Kidney epithelial cell (primary cell): ENCODE results near the gene TBC1D22A. TPM values are rescaled to one million over a fixed set of nuclear protein-coding genes. Genes with fewer than 3 reads are reported as not detected.

Source experiments
- DNase-seq: peaks from one replicate; pipeline ENCODE4 v3.0.0-alpha.2; 2010; ENCODE audit warnings: low read depth
- H3K27me3 ChIP-seq: 2 replicates; pipeline ENCODE4 v1.6.0; 2011; ENCODE audit warnings: low read length; ENCODE audit not compliant: control insufficient read depth, insufficient read depth
- H3K36me3 ChIP-seq: 2 replicates; pipeline ENCODE4 v1.5.1; 2011; ENCODE audit warnings: low read length; ENCODE audit not compliant: control insufficient read depth, insufficient read depth
- H3K4me3 ChIP-seq: 2 replicates; pipeline ENCODE4 v1.5.1; 2011; ENCODE audit warnings: low read depth, mild to moderate bottlenecking, control low read depth, low read length
- total RNA-seq: library from RNA; depleted of rRNA; stranded (reverse); fragments of >200 nt; gene quantifications from 2 replicates; pipeline ENCODE4 v1.2.3, GENCODE V29; 2015
- TF ChIP-seq, protein P1 (sequence below): IDR thresholded peaks from 2 replicates; pipeline ENCODE4 v1.5.1; 2011; ENCODE audit warnings: mild to moderate bottlenecking, moderate library complexity, low read length, control low read depth, inconsistent platforms; ENCODE audit not compliant: insufficient read depth, poor library complexity, severe bottlenecking

The TBC1D22A gene
- total RNA-seq, 1 donor from 2014 or later = 25.7 TPM

DNA sequence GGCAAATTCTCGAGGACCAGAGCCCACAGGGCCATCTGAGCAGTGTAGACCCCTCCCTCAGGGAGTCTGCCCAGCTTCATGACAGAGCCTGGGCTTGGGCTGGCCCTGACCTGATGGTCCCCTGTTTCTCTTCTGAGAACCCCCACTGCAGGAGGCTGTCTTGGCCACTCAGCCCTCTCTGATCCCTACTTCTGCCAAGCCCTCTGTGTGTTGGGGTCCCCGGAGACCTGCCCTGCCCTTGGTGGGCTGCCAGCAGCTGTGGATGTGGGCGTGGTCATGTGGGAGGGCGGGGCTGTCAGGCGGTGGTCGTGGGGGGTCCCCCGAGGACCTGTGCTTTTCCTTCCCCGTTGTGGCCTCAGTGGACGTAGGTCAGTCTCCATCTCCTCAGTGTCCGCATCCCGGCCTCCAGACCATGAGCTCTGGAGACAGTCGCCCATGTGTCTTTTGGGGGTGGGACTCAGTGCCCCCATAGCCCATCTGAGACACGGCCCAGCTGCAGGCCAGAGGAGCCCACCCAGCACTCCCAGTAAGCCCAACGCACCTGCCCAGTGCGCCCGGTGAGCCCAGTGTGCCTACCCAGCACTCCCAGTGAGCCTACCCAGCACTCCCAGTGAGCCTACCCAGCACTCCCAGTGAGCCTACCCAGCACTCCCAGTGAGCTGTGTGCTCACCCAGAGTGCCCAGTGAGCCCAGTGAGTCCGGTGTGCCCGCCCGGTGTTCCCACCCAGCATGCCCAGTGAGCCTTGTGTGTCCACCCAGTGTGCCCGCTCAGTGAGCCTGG lies 409.2 kb downstream of the TBC1D22A start:
- Histone ChIP-seq H3K27me3 (no peaks in the 10 kb centered on the region), H3K4me3 (no peak overlapping the region), H3K36me3 (no peaks in the 10 kb centered on the region)
- TF ChIP-seq, protein P1, sequence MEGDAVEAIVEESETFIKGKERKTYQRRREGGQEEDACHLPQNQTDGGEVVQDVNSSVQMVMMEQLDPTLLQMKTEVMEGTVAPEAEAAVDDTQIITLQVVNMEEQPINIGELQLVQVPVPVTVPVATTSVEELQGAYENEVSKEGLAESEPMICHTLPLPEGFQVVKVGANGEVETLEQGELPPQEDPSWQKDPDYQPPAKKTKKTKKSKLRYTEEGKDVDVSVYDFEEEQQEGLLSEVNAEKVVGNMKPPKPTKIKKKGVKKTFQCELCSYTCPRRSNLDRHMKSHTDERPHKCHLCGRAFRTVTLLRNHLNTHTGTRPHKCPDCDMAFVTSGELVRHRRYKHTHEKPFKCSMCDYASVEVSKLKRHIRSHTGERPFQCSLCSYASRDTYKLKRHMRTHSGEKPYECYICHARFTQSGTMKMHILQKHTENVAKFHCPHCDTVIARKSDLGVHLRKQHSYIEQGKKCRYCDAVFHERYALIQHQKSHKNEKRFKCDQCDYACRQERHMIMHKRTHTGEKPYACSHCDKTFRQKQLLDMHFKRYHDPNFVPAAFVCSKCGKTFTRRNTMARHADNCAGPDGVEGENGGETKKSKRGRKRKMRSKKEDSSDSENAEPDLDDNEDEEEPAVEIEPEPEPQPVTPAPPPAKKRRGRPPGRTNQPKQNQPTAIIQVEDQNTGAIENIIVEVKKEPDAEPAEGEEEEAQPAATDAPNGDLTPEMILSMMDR = no peak
- DNase-seq = no peak

DNA sequence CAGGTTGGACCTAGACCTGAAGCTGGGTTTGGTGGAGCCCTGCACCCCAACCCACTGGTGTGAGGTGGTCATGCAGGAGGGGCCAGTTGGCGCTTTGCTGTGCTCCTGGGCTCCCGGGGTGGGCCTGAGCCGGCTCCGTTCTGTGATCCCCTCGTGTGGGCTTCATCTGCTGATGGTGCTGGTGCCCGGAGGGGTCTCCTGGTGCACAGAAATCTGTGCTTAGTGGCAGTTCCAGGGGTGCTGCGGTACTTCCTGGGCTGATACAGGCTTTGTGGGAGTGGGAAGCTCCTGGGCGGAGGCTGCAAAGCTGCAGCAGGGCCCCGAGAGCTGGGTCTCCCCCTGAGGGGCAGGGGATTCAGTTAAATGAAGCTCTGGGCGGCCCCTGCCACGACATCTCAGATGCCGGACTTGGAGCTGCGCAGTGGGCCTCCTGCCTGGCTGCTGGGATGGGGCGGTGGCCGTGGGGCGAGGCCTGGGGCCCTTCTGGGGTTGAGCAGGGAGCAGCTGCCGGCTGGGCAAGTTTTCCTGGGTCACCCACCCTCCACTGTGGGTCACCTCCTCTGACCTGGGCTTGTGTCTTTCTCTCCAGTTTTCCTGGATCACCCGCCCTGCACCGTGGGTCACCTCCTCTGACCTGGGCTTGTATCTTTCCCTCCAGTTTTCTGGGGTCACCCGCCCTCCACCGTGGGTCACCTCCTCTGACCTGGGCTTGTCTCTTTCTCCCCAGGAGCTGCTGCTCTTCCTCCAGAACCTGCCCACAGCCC lies 410.5 kb downstream of the TBC1D22A start:
- DNase-seq = no peak
- H3K36me3 ChIP-seq = no peaks in the 10 kb centered on the region
- TF ChIP-seq, protein P1 = no peak
- no peak overlapping the region for H3K4me3 ChIP-seq
- H3K27me3 ChIP-seq = no peaks in the 10 kb centered on the region

DNA sequence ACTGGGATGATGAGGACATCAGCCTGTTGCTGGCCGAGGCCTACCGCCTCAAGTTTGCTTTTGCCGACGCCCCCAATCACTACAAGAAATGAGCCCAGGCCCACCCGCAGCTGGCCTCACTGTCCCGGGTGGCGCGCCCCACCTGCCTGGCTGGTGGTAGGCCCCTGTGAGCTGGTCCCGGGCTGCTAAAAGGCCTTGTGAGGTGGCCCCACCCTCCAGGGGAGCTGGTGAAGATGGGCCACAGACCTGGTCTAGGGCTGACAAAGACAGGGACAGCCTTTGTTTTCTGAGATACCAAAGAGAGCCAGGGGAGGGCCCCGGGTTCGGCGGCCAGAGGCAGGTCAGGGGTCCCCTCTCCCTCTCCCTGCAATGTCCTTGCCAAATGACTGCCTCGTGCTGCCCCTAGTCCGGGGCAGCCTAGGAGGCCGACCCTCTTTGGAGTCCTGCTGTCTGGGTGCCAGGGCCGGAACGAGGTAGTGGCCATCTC lies 411.1 kb downstream of the TBC1D22A start:
- TF ChIP-seq, protein P1 = no peak
- no peak for DNase-seq
- Histone ChIP-seq H3K4me3 (no peak overlapping the region), H3K36me3 (no peaks in the 10 kb centered on the region), H3K27me3 (no peaks in the 10 kb centered on the region)

- TF ChIP-seq, protein P1 = no peak
- no peaks in the 10 kb centered on the region for H3K36me3 ChIP-seq
- DNase-seq = no peak
Measured at GRCh38 chr22:47174096-47174495, 411.6 kb downstream of the TBC1D22A start.

GRCh38 chr22:47174671-47175112 lies 412.2 kb downstream of the TBC1D22A start:
- DNase-seq = no peak
- Histone ChIP-seq H3K27me3 (no peaks in the 10 kb centered on the region), H3K36me3 (no peaks in the 10 kb centered on the region)

More at GRCh38 chr22:47174096-47174495, 411.6 kb downstream of the TBC1D22A start:
- H3K27me3 ChIP-seq = no peaks in the 10 kb centered on the region
- H3K4me3 ChIP-seq = no peak overlapping the region

More at GRCh38 chr22:47174671-47175112, 412.2 kb downstream of the TBC1D22A start:
- no peak overlapping the region for H3K4me3 ChIP-seq
- TF ChIP-seq, protein P1 = no peak
